GM18520 (cell line): ENCODE data around the gene SLF2.
A peak's percentile ranks its signal among the peaks of the same experiment; 100 is the strongest.

ENCODE experiments used
- ATAC-seq: cut with Tn5 transposase; IDR thresholded peaks from one replicate; pipeline ENCODE4 v1.9.1; 2021; ENCODE audit not compliant: unreplicated experiment

SLF2 gene

DNA sequence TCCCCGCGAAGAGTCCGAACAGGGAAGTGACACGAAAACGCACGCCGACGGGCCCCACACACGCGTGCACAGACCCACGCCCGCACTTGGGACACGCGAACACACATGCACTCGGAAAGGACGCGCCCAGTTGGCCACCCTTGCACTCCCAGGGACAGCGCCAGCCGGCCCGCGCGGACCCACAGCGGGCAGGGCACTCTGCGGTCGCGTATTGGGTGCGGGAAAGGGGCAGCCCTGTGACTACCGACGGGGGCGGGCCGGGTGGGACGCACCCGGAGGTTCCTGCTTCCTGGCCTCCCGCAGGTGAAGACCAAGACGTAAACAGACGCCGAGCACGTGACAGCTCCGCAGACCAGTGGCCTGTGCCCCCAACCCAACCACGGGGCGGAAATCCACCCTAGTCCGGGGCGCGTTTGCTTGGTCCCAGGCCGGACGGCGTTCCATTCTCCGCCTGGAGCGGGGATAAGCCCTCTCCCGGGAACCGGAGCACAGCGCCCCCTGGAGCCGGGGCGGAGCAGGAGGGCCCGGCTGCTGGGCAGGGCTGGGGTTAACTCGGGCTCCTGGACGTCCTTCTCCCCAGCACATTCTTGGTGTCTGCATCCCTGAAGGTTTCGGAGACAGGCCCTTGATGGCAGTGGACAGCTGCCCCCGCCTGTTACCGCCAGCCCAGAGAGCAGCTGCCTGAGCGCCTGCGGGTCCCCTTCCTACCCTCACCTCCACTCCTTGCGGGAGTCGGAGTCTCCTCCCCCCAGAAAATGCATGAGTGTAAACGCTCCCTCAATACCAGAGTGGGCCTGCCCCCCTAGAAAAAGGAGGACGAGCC lies 84.8 kb downstream of the SLF2 start:
- peak; percentile 31 for ATAC-seq

DNA sequence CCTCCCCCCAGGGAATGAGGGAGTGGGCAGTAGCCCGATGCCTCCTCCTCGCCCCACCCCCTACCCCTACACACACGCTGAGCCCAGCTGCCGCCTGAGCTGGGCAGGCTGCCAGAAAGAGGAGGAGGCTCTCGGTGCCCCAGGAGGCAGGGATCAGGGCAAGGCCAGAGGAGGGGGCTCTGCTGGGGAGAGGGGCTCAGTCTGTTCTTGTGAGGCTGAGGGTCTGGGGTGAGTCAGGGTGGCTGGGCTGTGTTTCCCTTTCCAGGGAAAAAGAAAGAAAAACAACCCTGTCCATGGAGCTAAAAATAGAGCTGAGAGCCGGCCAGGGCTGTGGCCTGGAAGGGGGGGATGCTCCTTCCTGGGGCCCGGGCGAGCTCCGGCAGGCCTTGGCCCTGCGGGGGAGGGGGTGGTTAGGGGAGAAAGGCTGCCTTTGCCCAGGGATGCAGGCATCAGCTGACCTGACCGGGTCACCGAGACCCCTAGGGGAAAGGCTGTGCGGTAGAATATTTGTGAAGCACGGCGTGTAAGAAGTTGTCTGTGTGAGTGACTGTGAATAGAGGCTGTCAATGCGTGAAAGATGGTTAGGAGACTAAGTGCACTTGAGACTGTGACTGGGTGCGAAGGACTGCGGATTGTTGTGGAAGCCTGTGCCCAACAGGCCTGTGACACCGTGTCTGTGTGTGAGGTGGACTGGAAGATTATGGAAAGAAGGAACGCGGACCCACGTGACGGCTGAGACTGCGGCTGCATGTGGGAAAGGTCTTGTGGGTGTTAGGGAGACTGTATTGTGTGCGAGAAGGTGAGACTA lies 85.6 kb downstream of the SLF2 start:
- ATAC-seq, result no peak

DNA sequence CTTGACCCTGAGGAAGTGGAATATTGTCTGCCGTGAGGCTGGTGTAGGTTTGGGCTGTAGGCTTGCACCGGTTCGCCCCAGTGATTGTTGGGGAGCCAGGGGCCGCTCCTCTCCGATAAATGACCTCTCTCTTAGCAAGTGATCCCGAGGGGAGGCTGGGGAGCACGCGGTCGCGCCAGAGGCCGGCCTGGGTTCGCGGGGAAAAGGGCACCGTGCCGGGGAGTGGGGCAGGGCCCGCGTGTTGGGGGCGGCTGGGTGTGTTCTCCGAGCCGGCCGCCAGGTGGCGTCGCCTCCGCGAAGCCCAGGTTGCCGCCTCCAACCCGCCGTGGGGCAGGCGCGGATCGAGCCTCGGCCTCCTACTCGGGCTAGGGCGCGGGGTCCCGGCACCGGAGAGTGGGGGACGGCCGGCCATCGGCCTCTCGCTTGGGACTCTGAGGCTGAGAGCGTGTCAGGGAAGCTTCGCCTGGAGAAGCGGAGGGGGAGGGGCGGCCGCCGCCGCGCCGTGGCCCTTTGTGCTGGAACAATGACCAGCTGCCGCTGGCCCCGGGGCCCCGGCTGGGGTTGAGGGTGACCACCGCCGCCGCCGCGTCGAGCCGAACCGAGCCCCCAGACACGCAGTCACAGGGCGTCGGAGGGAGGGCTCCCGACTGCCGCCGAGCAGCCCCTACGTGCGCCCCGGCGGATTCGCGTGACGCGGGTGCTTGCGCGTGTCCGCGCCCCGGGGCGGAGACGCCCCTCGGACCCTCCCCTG lies 86.4 kb downstream of the SLF2 start:
- peak; percentile 33 for ATAC-seq

DNA sequence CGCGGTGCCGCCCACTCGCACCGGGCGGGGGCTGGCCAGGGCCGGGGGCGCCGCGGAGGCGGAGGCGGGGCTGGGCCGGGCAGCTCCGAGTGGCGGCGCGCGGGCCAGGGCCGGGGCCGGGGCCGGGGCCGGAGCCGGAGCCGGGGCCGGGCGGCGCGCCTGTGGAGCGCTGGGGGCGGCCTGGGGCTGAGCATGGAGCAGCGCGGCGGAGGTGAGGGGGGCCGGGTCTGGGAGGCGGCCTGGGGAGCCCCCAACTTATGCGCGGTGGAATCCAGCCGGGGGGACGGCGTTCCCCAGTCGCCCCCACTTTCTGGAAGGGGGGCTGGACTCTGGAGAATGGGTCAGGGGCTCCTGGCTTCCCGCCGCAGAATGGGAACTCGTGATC lies 87.0 kb downstream of the SLF2 start, which contains the start of gene LZTS2:
Gene LZTS2 (plus strand): TSS at position 67 of the 385 bp plus-strand sequence. CDS start 2,731 bp downstream, outside the sequence.
- ATAC-seq, result no peak

DNA sequence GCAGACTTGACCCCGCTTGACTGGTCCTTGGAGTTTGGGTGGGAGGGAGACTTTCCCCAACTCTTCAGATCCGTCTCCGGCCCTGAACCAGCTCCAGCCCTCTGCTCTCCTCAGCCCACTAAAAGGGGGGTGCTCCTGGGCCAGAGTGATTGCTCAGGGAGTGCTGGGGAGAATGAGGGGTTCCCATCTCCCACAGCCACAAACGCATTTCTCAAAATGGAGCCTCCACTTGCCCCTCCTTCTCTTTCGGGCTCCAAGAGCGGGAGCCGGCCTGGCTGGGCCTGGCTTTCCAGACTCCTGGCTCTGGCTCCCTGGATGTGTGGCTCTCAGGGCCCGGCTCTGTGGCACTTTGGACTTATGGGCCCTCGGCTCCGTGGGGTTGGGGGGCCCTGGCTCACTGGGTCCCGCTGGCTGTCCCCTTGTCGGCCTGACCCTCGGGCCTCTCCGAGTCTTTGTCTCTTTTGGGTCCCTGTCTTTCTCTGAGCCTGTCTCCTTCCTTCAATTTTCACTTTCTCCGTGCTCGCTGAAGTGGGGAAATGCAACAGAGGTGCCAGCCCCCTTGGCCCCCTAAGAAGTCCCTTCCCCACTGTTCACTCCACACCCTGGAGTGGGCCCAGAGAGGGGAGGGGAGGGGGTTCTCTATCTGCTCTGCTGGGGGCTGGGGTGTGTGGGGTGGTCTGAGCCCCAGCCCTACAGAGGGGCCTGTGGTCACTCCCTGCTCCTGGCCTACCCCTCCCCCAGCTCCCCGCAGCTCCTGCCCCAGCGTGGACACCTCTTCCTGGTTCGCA lies 87.6 kb downstream of the SLF2 start:
- no peak for ATAC-seq

DNA sequence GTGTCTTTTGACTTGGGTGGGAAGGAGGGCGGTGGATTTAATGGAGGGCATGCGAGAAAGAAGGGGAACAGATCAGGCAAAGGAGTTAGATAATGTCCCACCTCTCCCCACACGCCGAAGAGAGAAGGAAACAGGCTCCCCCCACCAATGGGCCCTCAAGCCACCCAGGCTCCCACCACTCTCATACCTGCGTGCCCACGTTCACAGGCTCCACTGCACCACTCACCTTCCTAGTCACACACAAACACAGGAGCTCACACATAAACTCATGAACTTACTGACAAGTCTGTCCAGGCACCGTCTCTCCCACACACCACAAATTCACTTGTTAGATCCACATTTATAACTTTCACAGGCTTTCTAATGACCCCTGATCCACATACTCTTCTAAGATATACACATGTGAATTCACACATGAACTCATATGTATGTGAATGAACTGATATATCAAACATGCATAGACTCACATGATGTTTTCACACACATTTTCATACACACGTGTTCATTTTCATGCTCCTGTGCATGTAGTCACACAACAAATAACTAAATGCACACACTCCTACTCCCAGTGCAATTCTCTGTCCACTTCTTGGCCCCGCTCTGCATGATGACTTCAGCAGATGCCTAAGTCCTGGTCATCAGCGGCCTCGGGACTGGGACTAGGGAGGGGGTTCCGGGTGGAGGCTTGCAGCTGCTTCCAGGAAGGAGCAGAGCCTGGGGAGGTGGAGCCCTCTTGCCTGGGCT lies 88.3 kb downstream of the SLF2 start:
- ATAC-seq, result no peak

DNA sequence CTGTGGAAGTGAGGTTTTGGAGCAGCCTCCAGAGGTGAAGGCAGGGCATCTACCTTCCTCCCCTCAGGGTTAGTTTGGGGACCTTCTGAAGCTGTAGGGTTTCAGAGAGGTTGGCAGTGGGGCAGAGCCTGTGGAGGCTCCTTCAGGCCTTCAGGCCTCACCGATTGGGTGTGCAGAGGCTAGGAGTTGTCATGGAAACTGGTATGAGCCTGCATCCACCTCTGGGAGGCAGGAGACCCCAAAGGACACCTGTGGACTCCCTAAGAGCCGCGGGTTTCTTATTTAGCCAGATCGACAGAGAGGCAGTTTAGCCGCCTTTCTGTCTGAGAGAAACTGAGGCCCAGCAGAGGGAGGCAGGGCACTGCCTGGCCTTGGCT lies 88.9 kb downstream of the SLF2 start:
- ATAC-seq, result no peak

DNA sequence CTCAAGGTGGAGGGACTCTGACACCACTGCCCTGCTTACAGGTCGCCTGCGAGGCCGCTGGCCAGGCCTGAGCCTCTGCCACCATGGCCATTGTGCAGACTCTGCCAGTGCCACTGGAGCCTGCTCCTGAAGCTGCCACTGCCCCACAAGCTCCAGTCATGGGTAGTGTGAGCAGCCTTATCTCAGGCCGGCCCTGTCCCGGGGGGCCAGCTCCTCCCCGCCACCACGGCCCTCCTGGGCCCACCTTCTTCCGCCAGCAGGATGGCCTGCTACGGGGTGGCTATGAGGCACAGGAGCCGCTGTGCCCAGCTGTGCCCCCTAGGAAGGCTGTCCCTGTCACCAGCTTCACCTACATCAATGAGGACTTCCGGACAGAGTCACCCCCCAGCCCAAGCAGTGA lies 89.7 kb downstream of the SLF2 start:
- ATAC-seq, result no peak

DNA sequence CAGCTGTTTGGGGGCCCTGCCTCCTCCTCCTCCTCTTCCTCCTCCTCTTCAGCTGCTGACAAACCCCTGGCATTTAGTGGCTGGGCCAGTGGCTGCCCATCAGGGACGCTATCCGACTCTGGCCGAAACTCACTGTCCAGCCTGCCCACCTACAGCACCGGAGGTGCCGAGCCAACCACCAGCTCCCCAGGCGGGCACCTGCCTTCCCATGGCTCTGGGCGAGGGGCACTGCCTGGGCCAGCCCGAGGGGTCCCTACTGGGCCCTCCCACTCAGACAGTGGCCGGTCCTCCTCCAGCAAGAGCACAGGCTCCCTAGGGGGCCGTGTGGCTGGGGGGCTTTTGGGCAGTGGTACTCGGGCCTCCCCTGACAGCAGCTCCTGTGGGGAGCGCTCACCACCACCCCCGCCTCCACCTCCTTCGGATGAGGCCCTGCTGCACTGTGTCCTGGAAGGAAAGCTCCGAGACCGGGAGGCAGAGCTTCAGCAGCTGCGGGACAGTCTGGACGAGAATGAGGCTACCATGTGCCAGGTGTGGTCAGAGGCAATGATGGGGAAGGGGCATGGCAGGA lies 91.0 kb downstream of the SLF2 start:
- ATAC-seq, result no peak

DNA sequence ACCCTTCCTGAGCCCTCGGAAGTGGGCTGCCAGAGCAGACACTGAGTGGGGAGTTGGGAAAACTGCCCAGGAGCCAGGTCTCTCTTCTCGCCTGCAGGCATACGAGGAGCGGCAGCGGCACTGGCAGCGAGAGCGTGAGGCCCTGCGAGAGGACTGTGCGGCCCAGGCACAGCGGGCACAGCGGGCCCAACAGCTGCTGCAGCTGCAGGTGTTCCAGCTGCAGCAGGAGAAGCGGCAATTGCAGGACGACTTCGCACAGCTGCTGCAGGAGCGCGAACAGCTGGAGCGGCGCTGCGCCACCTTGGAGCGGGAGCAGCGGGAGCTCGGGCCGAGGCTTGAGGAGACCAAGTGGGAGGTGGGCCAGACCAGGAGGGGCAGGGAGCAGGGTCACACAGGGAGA lies 92.6 kb downstream of the SLF2 start:
- ATAC-seq, result no peak

DNA sequence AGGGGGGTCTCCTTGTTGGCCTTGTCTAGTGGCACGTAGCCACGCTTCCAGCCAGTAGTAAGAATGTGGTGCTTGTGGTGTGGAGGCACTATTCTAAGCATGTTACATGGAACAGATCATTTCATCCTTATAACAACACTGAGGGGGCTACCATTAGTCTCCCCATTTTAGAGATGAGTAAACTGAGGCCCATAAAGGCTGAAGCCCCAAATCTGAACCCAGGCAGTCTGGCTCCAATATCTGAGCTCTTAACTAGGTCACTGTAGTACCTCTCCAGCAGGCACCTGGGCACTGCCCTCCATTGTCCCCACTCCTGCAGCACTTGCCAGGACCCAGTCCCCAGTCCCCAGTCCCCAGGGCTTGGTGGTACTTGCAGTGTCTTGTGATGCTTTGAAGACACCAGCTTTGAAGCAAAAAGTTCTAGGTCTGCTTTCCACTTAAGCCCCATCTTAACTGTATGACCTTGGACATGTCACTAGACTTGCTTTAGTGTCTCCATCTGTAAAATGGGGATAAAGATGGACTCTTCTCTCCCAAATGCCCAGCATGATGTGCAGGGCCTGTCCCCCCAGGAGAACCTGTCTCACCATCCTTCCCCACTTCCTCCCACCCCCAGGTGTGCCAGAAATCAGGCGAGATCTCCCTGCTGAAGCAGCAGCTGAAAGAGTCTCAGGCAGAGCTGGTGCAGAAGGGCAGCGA lies 93.3 kb downstream of the SLF2 start:
- ATAC-seq, result no peak

DNA sequence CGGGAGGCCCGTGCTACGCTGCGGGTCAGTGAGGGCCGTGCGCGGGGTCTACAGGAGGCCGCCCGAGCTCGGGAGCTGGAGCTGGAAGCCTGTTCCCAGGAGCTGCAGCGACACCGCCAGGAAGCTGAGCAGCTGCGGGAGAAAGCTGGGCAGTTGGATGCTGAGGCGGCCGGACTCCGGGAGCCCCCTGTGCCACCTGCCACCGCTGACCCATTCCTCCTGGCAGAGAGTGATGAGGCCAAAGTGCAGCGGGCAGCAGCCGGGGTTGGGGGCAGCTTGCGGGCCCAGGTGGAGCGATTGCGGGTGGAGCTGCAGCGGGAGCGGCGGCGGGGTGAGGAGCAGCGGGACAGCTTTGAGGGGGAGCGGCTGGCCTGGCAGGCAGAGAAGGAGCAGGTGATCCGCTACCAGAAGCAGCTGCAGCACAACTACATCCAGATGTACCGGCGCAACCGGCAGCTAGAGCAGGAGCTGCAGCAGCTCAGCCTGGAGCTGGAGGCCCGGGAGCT lies 93.9 kb downstream of the SLF2 start:
- no peak for ATAC-seq

DNA sequence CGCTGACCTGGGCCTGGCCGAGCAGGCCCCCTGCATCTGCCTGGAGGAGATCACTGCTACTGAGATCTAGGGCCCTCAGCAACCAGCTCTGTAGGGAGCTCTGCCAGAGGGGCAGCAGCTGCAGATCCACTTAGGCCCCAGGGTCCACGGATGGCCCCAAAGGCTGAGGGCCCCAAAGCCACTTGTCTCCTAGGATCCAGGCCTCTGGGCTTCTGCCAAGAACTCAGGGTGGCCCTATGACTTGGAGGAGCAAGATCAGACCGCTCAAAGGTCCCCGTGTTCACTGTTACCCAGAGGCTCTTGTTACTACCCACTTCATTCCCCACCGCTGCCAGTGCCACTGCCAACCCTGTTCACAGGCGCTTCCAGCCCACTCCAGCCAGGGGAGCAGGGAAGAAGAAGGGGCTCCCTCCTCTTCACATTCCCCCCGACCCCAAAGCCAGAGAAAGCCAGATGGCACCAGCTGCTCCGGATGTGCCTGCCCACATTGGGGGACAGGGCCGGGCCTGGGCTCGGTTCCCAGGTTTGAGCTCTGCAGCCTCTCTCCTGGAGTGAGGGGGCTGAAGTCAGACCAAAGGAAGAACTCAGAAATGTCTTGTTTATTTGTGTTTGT lies 94.4 kb downstream of the SLF2 start:
- ATAC-seq, result no peak

DNA sequence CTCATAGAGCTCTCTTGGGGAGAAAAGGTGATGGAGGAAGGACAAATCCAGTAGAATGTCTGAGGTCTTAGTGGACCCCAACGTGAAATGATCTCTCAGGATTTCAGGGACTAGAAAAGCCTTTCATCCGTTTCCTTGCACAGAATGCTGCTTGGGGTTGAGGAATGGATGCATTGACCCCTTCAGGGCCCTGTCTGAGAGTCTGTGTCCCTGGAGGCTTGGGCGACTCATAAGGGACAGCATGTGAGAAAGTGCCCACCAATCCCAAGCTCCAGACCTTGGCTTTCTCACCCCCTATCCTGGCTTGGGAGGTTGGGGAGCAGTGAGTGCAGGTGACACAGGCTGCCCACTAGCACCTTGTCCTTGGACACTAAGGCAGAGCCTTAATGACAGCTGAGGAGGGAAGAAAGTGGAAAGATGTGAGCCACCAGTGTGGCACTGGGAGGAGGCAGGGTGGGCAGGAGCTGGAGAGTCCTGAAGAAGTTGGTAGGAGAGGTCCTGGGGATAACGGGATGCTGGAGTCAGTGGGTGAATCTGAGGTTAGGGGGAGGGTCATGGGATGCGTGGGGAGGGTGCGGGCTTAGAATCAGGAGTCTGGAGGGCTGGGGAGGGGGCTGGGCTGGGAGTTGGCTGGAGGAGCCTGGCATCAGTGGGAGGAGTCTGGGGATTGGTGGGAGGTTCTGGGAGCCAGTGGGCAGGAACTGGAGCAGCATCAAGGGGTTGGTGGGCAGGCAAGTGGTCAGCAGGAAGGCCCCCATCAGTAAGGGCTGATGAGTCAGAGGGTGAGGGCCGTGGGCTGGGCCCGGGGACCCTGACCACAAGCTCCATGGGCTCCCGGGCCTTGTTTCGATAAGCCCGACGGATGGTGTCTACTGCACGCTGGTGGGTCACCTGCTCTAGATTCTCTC lies 95.4 kb downstream of the SLF2 start:
- ATAC-seq, result no peak

DNA sequence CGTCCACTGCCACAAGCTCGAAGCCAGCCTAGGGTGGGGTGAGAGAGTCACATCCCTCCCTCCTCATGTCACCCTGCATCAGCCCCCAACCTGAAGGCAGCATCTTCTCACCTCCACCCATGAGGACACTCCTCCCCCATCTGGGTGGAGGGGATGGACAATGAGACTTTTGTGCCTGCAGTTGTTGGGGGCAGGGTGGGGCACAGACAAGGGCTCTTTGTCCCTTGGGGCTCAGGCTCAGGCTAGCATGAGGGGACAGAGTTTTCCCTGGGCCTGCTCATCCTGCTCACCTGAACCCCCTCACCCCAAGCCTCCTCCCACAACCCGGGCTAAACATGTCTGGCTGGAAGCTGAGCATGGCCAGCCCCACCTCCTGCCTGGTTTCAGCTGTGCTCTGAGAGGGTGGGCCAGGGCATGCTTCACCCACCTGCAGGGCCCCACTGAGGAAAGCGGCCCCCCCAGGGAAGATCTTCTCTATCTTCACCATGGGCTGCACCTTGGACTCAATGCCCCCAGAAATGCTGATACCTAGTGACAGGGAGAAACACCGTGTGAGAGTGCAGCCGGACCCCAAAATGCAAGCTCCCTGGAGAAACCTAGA lies 96.2 kb downstream of the SLF2 start:
- ATAC-seq, result no peak

DNA sequence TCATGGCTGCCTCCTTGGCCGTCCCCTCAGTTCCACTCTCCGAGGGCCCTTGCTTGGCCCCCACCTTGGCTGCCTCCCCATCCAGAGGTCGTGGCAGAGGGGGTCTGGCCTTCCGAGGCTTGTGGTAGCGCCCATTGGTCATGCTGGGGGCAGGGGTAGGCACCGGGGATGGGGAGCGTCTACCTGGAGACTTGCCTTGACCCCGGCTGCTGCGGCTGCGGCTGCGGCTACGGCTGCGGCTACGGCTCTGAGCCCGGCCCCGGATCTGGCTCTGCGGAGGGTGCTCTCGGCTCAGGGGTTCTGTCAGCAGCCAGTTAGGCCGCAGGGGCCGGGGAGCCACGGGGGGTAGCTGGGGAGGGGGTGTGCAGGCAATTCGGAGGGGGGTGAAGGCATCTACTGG lies 97.6 kb downstream of the SLF2 start:
- no peak for ATAC-seq
